GM12873 (cell line): ENCODE results near the gene LONRF2.

Source experiments
- CTCF ChIP-seq: IDR thresholded peaks from 2 replicates; pipeline ENCODE4 v1.5.1; 2012; ENCODE audit warnings: low read depth, mild to moderate bottlenecking, moderate library complexity, low read length, control low read depth; ENCODE audit not compliant: insufficient read depth; ENCODE audit errors: missing control alignments

The LONRF2 gene

GRCh38 chr2:100272841-100273329, 49.4 kb downstream of the LONRF2 start:
- TF ChIP-seq CTCF = no peak

GRCh38 chr2:100271210-100271609, 51.1 kb downstream of the LONRF2 start:
- TF ChIP-seq CTCF = no peak

- no peak for TF ChIP-seq CTCF
These were observed 51.7 kb downstream of the LONRF2 start for GRCh38 chr2:100270381-100271146.

- no peak for TF ChIP-seq CTCF
These were observed 52.4 kb downstream of the LONRF2 start for GRCh38 chr2:100269889-100270288.

- no peak for TF ChIP-seq CTCF
These were observed 53.3 kb downstream of the LONRF2 start for GRCh38 chr2:100268986-100269385.

GRCh38 chr2:100267751-100268150, 54.5 kb downstream of the LONRF2 start:
- TF ChIP-seq CTCF = no peak

GRCh38 chr2:100266126-100266525, 56.2 kb downstream of the LONRF2 start:
- TF ChIP-seq CTCF = no peak

- no peak for TF ChIP-seq CTCF
These were observed 57.1 kb downstream of the LONRF2 start for GRCh38 chr2:100265226-100265625.
